Measurements from ENCODE around the gene KPNA1.

Gene KPNA1

DNA sequence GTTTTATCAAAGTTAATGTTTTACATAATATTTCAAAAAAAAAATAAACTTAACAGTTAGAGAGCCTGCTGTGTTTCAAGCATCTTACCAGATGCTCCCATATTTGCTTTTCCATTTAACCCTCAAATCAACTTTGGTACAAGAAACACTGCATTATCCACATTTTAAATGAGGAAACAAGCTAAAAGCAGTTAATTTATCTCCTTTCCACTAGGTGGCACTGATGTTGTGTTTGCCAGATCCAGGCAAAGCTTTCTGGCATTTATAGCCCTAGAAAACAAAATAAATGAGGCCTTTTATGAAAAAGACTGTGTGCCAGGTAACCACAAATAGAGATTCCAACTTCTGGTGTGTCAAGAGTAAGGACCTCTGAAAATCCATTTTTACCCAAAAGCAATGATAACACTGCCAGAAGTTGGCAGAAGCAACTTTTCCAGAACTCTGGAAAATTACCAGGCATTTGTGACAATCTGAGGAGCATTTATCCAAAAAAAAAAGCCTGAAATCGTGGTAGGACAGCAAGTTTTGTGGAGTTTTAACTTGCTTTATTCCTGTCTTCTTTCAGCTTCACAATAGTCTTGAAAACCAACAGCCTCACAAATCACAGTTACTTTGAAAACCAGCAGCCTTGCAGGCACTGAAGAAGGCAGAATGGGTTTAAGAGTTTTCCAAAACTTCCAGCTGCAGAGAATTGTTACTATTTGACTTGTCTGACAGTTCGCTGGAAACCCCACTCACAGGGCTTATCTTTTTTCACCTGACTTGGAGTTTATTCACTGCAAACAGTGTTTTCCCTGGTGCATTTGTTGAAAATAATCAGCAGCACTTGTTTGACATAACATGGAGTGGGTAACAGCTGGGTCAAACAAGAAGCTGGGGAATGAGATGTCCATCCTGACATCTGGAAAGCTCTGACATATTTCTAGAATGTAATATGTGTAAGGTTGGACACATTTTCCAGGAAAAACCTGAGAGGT, 121.6 kb downstream of the KPNA1 start:
- Histone ChIP-seq H3K9ac (ENCODE audit: low read depth in 1 of 2, low read length in 2 of 2) (no peak overlapping the region), H3K4me1 (ENCODE audit: control insufficient read depth in 1 of 2, insufficient read depth in 2 of 2, low read length in 2 of 2) (peaks cover 0 to 7% of the 10 kb centered on the region in 2 donors), H3K27ac (ENCODE audit: low read depth, low read length) (no peak overlapping the region)

DNA sequence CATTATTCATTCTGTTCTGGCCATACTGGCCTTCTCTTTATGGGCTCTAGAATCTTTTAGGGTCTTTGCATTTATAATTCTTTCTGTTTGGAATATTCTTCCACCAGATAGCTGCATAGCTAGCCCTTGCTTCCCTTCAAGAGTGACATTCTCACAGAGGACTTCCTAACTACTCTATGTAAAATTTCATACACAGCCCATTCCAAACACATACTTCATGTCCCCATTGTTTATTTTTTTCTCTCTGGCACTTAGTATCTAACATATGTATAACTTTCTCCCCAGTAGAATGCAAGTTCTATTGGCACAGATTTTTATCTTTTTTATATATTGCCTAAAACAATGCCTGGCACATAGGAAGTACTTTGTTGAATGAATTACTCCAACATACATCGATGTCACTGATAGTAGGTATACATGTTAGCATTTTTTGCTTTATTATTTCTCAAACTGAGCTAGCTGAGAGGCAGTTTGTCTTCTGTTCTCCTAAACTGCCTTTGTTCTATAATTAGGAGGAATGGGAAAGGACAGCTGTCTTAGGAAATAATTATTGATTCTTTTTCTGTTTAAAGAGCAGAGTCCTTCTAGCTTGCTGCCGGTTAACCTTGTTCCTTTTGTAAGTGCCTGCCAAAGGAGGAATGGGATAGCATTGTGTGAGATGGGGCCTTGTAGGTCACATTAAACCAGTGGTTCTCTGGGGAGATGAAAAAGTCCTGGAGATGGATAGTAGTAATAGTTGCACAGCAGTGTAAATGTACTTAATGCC, 122.9 kb downstream of the KPNA1 start:
- peaks cover 0 to 6% of the 10 kb centered on the region in 2 donors for H3K36me3 ChIP-seq (ENCODE audit: control insufficient read depth in 1 of 2, insufficient read depth in 2 of 2, low read length in 2 of 2)
- H3K9me3 ChIP-seq (ENCODE audit: control insufficient read depth in 1 of 2, low read length in 2 of 2): no peaks in the 10 kb centered on the region
- H3K27ac ChIP-seq (ENCODE audit: low read depth, low read length): no peak overlapping the region
- no peak overlapping the region for H3K4me3 ChIP-seq (ENCODE audit: low read depth in 1 of 2, low read length in 2 of 2)
- H3K27me3 ChIP-seq (ENCODE audit: control insufficient read depth in 1 of 2, insufficient read depth in 2 of 2, low read length in 2 of 2): no peaks in the 10 kb centered on the region
- H3K9ac ChIP-seq (ENCODE audit: low read depth in 1 of 2, low read length in 2 of 2): no peak overlapping the region
- H3K4me1 ChIP-seq (ENCODE audit: control insufficient read depth in 1 of 2, insufficient read depth in 2 of 2, low read length in 2 of 2): peaks cover 0 to 7% of the 10 kb centered on the region in 2 donors

More for the DNA sequence above, 121.6 kb downstream of the KPNA1 start:
- H3K4me3 ChIP-seq (ENCODE audit: low read depth in 1 of 2, low read length in 2 of 2): no peak overlapping the region
- peaks cover 0 to 6% of the 10 kb centered on the region in 2 donors for H3K36me3 ChIP-seq (ENCODE audit: control insufficient read depth in 1 of 2, insufficient read depth in 2 of 2, low read length in 2 of 2)
- no peaks in the 10 kb centered on the region for H3K27me3 ChIP-seq (ENCODE audit: control insufficient read depth in 1 of 2, insufficient read depth in 2 of 2, low read length in 2 of 2)
- H3K9me3 ChIP-seq (ENCODE audit: control insufficient read depth in 1 of 2, low read length in 2 of 2): no peaks in the 10 kb centered on the region

DNA sequence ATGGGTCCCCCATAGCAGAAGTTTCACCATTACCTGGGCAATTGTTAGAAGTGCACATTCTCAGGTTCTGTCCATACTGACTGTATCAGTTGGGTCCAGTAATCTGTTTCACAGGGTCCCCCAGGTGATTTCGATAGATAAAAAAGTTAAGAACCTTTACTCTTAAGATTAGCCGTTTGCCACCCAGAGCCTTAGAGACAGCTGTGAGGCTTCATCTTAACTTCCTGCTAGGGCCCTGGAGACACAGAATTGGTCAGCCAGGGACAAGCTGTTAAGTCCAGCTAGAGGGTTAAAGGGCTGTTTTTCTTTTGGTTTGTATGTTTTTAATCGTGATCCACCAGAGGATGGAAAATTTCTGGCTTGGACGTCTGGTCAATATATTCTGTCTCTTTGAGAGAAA, 124.1 kb downstream of the KPNA1 start:
- Histone ChIP-seq H3K4me3 (ENCODE audit: low read depth in 1 of 2, low read length in 2 of 2) (no peak overlapping the region), H3K9me3 (ENCODE audit: control insufficient read depth in 1 of 2, low read length in 2 of 2) (no peaks in the 10 kb centered on the region), H3K27me3 (ENCODE audit: control insufficient read depth in 1 of 2, insufficient read depth in 2 of 2, low read length in 2 of 2) (no peaks in the 10 kb centered on the region), H3K9ac (ENCODE audit: low read depth in 1 of 2, low read length in 2 of 2) (no peak overlapping the region), H3K27ac (ENCODE audit: low read depth, low read length) (no peak overlapping the region), H3K4me1 (ENCODE audit: control insufficient read depth in 1 of 2, insufficient read depth in 2 of 2, low read length in 2 of 2) (peaks cover 0 to 11% of the 10 kb centered on the region in 2 donors), H3K36me3 (ENCODE audit: control insufficient read depth in 1 of 2, insufficient read depth in 2 of 2, low read length in 2 of 2) (peaks cover 0 to 6% of the 10 kb centered on the region in 2 donors)

DNA sequence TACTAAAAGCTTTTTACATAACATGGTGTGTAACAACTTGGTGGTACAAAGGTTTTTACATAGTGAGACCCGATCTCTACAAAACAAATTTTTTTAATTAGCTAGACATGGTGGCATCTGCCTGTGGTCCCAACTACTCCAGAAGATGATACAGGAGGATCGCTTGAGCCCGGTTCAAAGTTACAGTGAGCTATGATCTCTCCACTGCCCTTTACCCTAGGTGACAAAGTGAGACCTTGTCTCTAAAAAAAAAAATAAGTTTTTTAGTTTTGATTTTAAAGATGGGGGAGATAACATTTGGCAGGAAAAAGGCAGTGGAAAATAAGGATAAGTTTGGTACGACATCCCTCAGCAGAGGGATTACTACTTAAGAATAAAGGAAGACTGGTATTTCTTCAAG, 124.8 kb downstream of the KPNA1 start:
- peaks cover 4 to 17% of the 10 kb centered on the region in 2 donors for H3K4me1 ChIP-seq (ENCODE audit: control insufficient read depth in 1 of 2, insufficient read depth in 2 of 2, low read length in 2 of 2)
- H3K9ac ChIP-seq (ENCODE audit: low read depth in 1 of 2, low read length in 2 of 2): no peak overlapping the region
- H3K36me3 ChIP-seq (ENCODE audit: control insufficient read depth in 1 of 2, insufficient read depth in 2 of 2, low read length in 2 of 2): peaks cover 0 to 6% of the 10 kb centered on the region in 2 donors
- H3K27ac ChIP-seq (ENCODE audit: low read depth, low read length): no peak overlapping the region
- H3K27me3 ChIP-seq (ENCODE audit: control insufficient read depth in 1 of 2, insufficient read depth in 2 of 2, low read length in 2 of 2): no peaks in the 10 kb centered on the region
- no peaks in the 10 kb centered on the region for H3K9me3 ChIP-seq (ENCODE audit: control insufficient read depth in 1 of 2, low read length in 2 of 2)
- no peak overlapping the region for H3K4me3 ChIP-seq (ENCODE audit: low read depth in 1 of 2, low read length in 2 of 2)

DNA sequence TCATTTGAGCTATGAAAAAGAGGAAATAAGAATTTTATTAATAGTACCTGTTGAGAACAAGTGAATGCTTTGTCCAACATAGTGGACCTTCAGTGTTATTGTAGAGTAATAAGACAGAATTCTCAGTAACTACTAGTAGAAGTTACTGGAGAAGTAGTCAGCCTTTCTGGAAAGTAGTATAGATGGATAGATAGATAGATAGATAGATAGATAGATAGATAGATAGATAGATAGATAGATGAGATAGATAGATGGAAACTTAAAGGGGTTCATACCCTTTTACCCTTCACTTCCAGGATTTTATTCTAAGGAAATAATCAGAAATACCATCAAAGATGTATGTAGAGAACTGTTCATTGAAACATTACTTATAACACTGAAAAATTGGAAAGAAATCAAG, 125.5 kb downstream of the KPNA1 start:
- Histone ChIP-seq H3K27me3 (ENCODE audit: control insufficient read depth in 1 of 2, insufficient read depth in 2 of 2, low read length in 2 of 2) (no peaks in the 10 kb centered on the region), H3K4me1 (ENCODE audit: control insufficient read depth in 1 of 2, insufficient read depth in 2 of 2, low read length in 2 of 2) (peaks cover 10 to 23% of the 10 kb centered on the region in 2 donors), H3K4me3 (ENCODE audit: low read depth in 1 of 2, low read length in 2 of 2) (no peak overlapping the region), H3K27ac (ENCODE audit: low read depth, low read length) (no peak overlapping the region), H3K9ac (ENCODE audit: low read depth in 1 of 2, low read length in 2 of 2) (no peak overlapping the region), H3K36me3 (ENCODE audit: control insufficient read depth in 1 of 2, insufficient read depth in 2 of 2, low read length in 2 of 2) (peaks cover 0 to 5% of the 10 kb centered on the region in 2 donors), H3K9me3 (ENCODE audit: control insufficient read depth in 1 of 2, low read length in 2 of 2) (no peaks in the 10 kb centered on the region)

DNA sequence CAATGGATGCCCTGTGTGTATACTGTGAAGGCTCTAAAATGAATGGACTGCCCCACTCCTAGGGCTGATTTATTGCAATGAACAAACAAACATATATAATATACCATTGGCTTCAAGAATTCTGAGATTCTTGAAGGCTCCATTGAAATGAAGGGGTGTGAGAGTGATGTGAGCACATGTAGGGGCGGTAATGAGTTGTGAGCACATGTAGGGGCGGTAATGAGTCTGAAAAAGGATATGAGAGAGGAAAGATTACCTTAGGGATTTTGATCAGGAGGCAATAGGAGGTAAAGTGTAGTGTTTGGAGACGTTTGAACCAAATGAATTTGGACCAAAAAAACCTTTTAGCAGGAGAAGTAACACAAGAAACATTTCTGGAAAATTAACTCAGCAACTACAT, 127.0 kb downstream of the KPNA1 start:
- H3K9ac ChIP-seq (ENCODE audit: low read depth in 1 of 2, low read length in 2 of 2): no peak overlapping the region
- no peak overlapping the region for H3K27ac ChIP-seq (ENCODE audit: low read depth, low read length)
- H3K36me3 ChIP-seq (ENCODE audit: control insufficient read depth in 1 of 2, insufficient read depth in 2 of 2, low read length in 2 of 2): no peaks in the 10 kb centered on the region
- H3K4me3 ChIP-seq (ENCODE audit: low read depth in 1 of 2, low read length in 2 of 2): no peak overlapping the region
- peaks cover 10 to 23% of the 10 kb centered on the region in 2 donors for H3K4me1 ChIP-seq (ENCODE audit: control insufficient read depth in 1 of 2, insufficient read depth in 2 of 2, low read length in 2 of 2)
- H3K9me3 ChIP-seq (ENCODE audit: control insufficient read depth in 1 of 2, low read length in 2 of 2): no peaks in the 10 kb centered on the region
- H3K27me3 ChIP-seq (ENCODE audit: control insufficient read depth in 1 of 2, insufficient read depth in 2 of 2, low read length in 2 of 2): no peaks in the 10 kb centered on the region

DNA sequence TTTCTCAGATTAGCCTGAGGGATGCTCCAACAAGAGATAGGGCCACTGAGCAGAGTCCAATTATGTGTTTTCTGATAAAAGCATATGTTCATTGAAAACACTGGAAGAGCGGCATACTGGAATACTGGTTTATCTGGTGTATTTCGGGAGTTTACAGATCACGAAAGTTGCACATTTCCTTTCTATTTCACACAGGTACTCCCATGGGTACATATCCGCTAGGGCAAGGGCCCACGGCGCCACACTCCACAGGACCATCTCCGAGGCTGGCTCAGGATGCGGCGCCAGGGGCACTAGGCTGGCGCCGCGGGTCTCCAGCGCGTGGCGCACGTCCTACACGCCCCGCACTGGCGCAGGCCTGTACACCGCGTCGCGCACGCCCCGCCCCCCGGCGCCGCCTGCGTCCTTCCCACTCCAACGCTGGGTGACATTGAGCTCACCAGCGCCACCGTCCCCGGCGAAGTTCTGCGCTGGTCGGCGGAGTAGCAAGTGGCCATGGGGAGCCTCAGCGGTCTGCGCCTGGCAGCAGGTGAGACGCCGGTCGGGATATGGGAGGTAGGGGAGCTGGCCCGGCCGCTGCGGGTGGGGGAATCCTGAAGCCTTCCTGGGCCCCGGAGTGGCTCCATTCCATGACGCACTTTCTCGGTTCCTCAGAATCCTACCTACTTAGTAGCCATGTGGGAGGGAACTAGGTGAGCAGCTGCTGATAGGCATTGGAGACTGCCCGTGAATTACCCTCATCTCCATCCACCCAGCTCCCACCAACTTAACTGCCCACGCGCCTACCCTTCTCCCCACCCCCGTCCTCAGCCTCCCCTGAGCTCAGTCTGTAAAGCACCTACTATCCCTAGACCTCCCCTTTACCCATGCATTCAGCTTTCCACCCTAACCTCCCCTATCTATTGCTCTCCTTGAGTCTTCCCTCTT, 130.7 kb downstream of the KPNA1 start, which contains the start of gene FAM162A:
TSS of gene FAM162A (plus strand) at position 412 of the 927 bp plus-strand sequence. CDS start at position 496, 84 bp downstream.
- H3K36me3 ChIP-seq (ENCODE audit: control insufficient read depth in 1 of 2, insufficient read depth in 2 of 2, low read length in 2 of 2): no peaks in the 10 kb centered on the region
- peak within 1 kb of the TSS; percentile 78 to 95 for H3K9ac ChIP-seq (ENCODE audit: low read depth in 1 of 2, low read length in 2 of 2)
- peaks cover 16 to 23% of the 10 kb centered on the region in 2 donors for H3K4me1 ChIP-seq (ENCODE audit: control insufficient read depth in 1 of 2, insufficient read depth in 2 of 2, low read length in 2 of 2)
- peak within 1 kb of the TSS; percentile 86 for H3K27ac ChIP-seq (ENCODE audit: low read depth, low read length)
- peak within 1 kb of the TSS; percentile 96 to 97 for H3K4me3 ChIP-seq (ENCODE audit: low read depth in 1 of 2, low read length in 2 of 2)
- H3K27me3 ChIP-seq (ENCODE audit: control insufficient read depth in 1 of 2, insufficient read depth in 2 of 2, low read length in 2 of 2): no peaks in the 10 kb centered on the region
- no peaks in the 10 kb centered on the region for H3K9me3 ChIP-seq (ENCODE audit: control insufficient read depth in 1 of 2, low read length in 2 of 2)

DNA sequence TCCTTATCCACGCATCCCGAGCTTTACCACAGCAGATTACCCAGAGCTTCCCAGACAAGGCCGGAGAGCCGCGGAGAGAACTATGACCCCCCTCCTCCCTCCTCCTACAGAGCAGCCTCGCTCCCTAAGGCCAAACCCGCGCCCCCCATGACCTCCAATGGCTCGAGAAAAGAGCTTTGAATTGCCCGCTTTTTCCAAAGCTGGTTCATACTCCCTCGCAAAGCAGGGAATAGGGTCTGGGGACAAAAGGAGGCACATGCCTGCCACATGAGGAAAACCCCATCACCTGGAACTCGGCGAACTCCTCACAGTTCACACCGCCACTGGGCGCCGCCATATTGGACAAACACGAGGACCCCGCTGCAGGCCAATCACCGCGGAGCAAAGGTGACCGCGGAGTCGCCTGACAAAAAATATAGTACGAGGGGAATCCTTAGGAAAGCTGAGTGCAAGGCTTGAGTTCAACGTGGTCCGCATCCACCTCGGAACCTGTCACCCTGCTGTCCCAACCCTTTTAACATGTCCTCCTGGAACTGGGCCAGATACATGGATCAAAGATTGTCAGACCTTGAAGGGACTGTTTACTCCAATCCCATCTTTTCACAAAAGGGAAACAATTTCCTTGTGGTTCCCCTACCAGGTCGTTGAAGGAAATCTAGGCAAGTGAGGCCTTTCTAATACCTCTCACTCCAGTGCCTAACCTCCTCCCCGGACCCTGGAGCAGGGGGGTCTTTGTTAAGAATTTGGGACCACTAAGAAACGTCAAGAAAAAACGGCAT, 131.7 kb downstream of the KPNA1 start, which contains the start of gene MIX23:
TSS of gene MIX23 (minus strand) at position 344 of the 779 bp plus-strand sequence. CDS start at position 337, 7 bp downstream.
- H3K4me1 ChIP-seq (ENCODE audit: control insufficient read depth in 1 of 2, insufficient read depth in 2 of 2, low read length in 2 of 2): peaks cover 16 to 23% of the 10 kb centered on the region in 2 donors
- peak within 1 kb of the TSS; percentile 78 to 95 for H3K9ac ChIP-seq (ENCODE audit: low read depth in 1 of 2, low read length in 2 of 2)
- no peaks in the 10 kb centered on the region for H3K27me3 ChIP-seq (ENCODE audit: control insufficient read depth in 1 of 2, insufficient read depth in 2 of 2, low read length in 2 of 2)
- H3K4me3 ChIP-seq (ENCODE audit: low read depth in 1 of 2, low read length in 2 of 2): peak within 1 kb of the TSS; percentile 96 to 97
- no peaks in the 10 kb centered on the region for H3K36me3 ChIP-seq (ENCODE audit: control insufficient read depth in 1 of 2, insufficient read depth in 2 of 2, low read length in 2 of 2)
- peak within 1 kb of the TSS; percentile 86 for H3K27ac ChIP-seq (ENCODE audit: low read depth, low read length)
- H3K9me3 ChIP-seq (ENCODE audit: control insufficient read depth in 1 of 2, low read length in 2 of 2): no peaks in the 10 kb centered on the region

DNA sequence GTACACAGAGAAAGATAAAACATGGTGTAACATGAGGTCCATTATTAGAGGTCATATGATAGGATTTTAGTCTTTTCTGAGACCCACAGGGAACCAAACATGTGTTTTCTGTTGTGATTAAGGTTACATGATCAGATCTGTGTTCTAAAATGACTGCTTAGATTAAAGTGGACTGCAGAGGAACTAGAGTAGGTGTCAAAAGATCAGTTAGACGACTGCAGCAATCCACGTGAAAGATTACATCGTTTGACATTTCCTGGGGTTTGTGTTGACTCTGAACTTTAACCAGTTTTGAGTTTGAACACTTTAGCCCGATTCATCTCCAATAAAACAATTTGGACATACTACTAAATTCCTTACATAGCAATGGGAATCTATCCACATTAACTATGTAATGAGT, 136.8 kb downstream of the KPNA1 start:
- Histone ChIP-seq H3K27ac (ENCODE audit: low read depth, low read length) (no peak overlapping the region), H3K4me3 (ENCODE audit: low read depth in 1 of 2, low read length in 2 of 2) (no peak overlapping the region), H3K9me3 (ENCODE audit: control insufficient read depth in 1 of 2, low read length in 2 of 2) (no peaks in the 10 kb centered on the region), H3K4me1 (ENCODE audit: control insufficient read depth in 1 of 2, insufficient read depth in 2 of 2, low read length in 2 of 2) (peaks cover 5 to 6% of the 10 kb centered on the region in 2 donors), H3K36me3 (ENCODE audit: control insufficient read depth in 1 of 2, insufficient read depth in 2 of 2, low read length in 2 of 2) (no peaks in the 10 kb centered on the region), H3K27me3 (ENCODE audit: control insufficient read depth in 1 of 2, insufficient read depth in 2 of 2, low read length in 2 of 2) (no peaks in the 10 kb centered on the region), H3K9ac (ENCODE audit: low read depth in 1 of 2, low read length in 2 of 2) (no peak overlapping the region)

Measured in duodenal mucosa (tissue), 2 donors.